SU-DHL-6 (cell line): ENCODE measurements around the gene ANKRD44.

Experiments
- EZH2phosphoT487 ChIP-seq: fragments of 200-600 bp; sonication (generic), shearing (Covaris generic); conservative IDR thresholded peaks from 2 replicates; pipeline ENCODE4 v1.6.1; 2018; ENCODE audit warnings: mild to moderate bottlenecking, antibody characterized with exemption, low read length, moderate library complexity, mixed read lengths
- TF ChIP-seq, protein P1 (sequence below): fragments of 200-600 bp; sonication (generic); IDR thresholded peaks from one replicate; pipeline ENCODE4 v1.5.1; 2017; ENCODE audit warnings: antibody characterized with exemption, mild to moderate bottlenecking, low read length, moderate library complexity; ENCODE audit not compliant: insufficient read depth, poor library complexity, severe bottlenecking

GRCh38 chr2:196957881-196958525, 352.6 kb downstream of the ANKRD44 start:
- TF ChIP-seq, protein P1, sequence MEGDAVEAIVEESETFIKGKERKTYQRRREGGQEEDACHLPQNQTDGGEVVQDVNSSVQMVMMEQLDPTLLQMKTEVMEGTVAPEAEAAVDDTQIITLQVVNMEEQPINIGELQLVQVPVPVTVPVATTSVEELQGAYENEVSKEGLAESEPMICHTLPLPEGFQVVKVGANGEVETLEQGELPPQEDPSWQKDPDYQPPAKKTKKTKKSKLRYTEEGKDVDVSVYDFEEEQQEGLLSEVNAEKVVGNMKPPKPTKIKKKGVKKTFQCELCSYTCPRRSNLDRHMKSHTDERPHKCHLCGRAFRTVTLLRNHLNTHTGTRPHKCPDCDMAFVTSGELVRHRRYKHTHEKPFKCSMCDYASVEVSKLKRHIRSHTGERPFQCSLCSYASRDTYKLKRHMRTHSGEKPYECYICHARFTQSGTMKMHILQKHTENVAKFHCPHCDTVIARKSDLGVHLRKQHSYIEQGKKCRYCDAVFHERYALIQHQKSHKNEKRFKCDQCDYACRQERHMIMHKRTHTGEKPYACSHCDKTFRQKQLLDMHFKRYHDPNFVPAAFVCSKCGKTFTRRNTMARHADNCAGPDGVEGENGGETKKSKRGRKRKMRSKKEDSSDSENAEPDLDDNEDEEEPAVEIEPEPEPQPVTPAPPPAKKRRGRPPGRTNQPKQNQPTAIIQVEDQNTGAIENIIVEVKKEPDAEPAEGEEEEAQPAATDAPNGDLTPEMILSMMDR: no peak
- no peak for TF ChIP-seq EZH2phosphoT487
